ENCODE measurements around the gene MAGEA3.
"Not testable (repeated sequence)": the region's sequence is repeated elsewhere in the genome, so short reads cannot be mapped to it uniquely, and the experiment has no call there.

The MAGEA3 gene

GRCh38 chrX:152736528-152736927, 37.9 kb downstream of the MAGEA3 start:
- H3K9ac ChIP-seq (ENCODE audit: low read length); H3K36me3 ChIP-seq (ENCODE audit: control insufficient read depth in 1 of 2, insufficient read depth in 2 of 2, low read depth in 1 of 2, low read length in 2 of 2); H2BK12ac ChIP-seq (ENCODE audit: low read length in 2 of 2); H3K27me3 ChIP-seq (ENCODE audit: control insufficient read depth in 1 of 2, insufficient read depth in 1 of 2, low read length in 2 of 2); H3K79me1 ChIP-seq (replicated peaks; ENCODE audit: low read length, poor library complexity, severe bottlenecking); H3K4ac ChIP-seq (ENCODE audit: low read depth in 1 of 2, low read length in 2 of 2); H3K27ac ChIP-seq (ENCODE audit: low read length, poor library complexity, severe bottlenecking); H2BK120ac ChIP-seq (ENCODE audit: low read depth, low read length); H3K18ac ChIP-seq (ENCODE audit: low read depth in 1 of 2, low read length in 2 of 2); H3K14ac ChIP-seq (ENCODE audit: low read length in 2 of 2); H3K4me1 ChIP-seq (ENCODE audit: control insufficient read depth, insufficient read depth, low read depth, low read length); H2BK15ac ChIP-seq (ENCODE audit: low read depth, poor library complexity, severe bottlenecking); H4K91ac ChIP-seq (ENCODE audit: low read length); H3K4me2 ChIP-seq (ENCODE audit: low read length, poor library complexity, severe bottlenecking); H4K8ac ChIP-seq (ENCODE audit: low read length); DNase-seq; H2BK5ac ChIP-seq (ENCODE audit: low read depth, low read length, poor library complexity, severe bottlenecking); H3K23ac ChIP-seq (ENCODE audit: low read length in 2 of 2); H2AFZ ChIP-seq (ENCODE audit: low read depth, low read length); H3K9me3 ChIP-seq (ENCODE audit: control insufficient read depth, low read length); H2AK5ac ChIP-seq (ENCODE audit: low read length, severe bottlenecking); H3K4me3 ChIP-seq (ENCODE audit: insufficient read depth in 1 of 2, low read depth in 1 of 2, low read length in 2 of 2): not testable (repeated sequence)
- 84% methylated on average over 11 of the region's 12 CpGs for WGBS

GRCh38 chrX:152738560-152738959, 40.0 kb downstream of the MAGEA3 start:
- Histone ChIP-seq H2BK15ac (ENCODE audit: low read depth, poor library complexity, severe bottlenecking) (no peak overlapping the region), H3K9me3 (ENCODE audit: control insufficient read depth, low read length) (no peaks in the 10 kb centered on the region), H3K79me1 (replicated peaks; ENCODE audit: low read length, poor library complexity, severe bottlenecking) (no peaks in the 10 kb centered on the region), H2AK5ac (ENCODE audit: low read length, severe bottlenecking) (no peak overlapping the region), H2BK12ac (ENCODE audit: low read length in 2 of 2) (no peak overlapping the region), H3K4me2 (ENCODE audit: low read length, poor library complexity, severe bottlenecking) (no peak overlapping the region), H3K14ac (ENCODE audit: low read length in 2 of 2) (no peak overlapping the region), H2BK120ac (ENCODE audit: low read depth, low read length) (no peak overlapping the region), H2BK5ac (ENCODE audit: low read depth, low read length, poor library complexity, severe bottlenecking) (no peak overlapping the region), H2AFZ (ENCODE audit: low read depth, low read length) (no peak overlapping the region), H3K27me3 (ENCODE audit: control insufficient read depth in 1 of 2, insufficient read depth in 1 of 2, low read length in 2 of 2) (peaks cover 0 to 6% of the 10 kb centered on the region in 2 experiments), H3K27ac (ENCODE audit: low read length, poor library complexity, severe bottlenecking) (no peak overlapping the region), H3K18ac (ENCODE audit: low read depth in 1 of 2, low read length in 2 of 2) (no peak overlapping the region), H3K4me3 (ENCODE audit: insufficient read depth in 1 of 2, low read depth in 1 of 2, low read length in 2 of 2) (no peak overlapping the region), H3K36me3 (ENCODE audit: control insufficient read depth in 1 of 2, insufficient read depth in 2 of 2, low read depth in 1 of 2, low read length in 2 of 2) (no peaks in the 10 kb centered on the region), H3K4ac (ENCODE audit: low read depth in 1 of 2, low read length in 2 of 2) (no peak overlapping the region), H4K8ac (ENCODE audit: low read length) (no peak overlapping the region), H4K91ac (ENCODE audit: low read length) (no peak overlapping the region), H3K23ac (ENCODE audit: low read length in 2 of 2) (no peak overlapping the region), H3K9ac (ENCODE audit: low read length) (no peak overlapping the region), H3K4me1 (ENCODE audit: control insufficient read depth, insufficient read depth, low read depth, low read length) (no peaks in the 10 kb centered on the region)
- DNase-seq: no peak
- no CpG with 5 or more reads among the region's 5 CpGs for WGBS
